ENCODE measurements around the gene ZNF749. TPM values are rescaled to one million over a fixed set of nuclear protein-coding genes. Genes with fewer than 3 reads are reported as not detected.

ZNF749 gene
- total and polyA plus RNA-seq, 2 experiments from 2014 or later, result 11.8 to 28.8 TPM

DNA sequence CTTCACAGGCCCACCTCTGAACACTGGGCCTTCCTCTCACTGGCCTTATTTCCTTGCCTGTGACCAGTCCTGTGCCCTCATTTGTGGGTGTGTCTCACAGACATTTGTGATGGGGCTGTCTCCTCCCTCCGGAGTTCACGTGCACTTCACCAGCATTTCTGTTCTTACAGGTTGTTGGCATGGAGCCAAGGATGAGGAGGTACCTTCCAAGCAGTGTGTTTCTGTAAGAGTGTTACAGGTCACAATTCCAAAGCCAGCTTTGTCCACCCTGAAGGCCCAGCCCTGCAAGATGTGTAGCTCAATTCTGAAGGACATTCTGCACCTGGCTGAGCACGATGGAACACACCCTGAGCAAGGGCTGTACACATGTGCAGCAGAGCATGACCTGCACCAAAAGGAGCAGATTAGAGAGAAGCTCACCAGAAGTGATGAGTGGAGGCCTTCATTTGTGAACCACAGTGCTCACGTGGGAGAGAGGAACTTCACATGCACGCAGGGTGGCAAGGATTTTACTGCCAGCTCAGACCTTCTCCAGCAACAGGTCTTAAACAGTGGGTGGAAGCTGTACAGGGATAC is 8.1 kb downstream of the ZNF749 start:
- Histone ChIP-seq H3K4me3 (no peak overlapping the region), H3K27me3 (no peaks in the 10 kb centered on the region)
- TF ChIP-seq, protein P1, sequence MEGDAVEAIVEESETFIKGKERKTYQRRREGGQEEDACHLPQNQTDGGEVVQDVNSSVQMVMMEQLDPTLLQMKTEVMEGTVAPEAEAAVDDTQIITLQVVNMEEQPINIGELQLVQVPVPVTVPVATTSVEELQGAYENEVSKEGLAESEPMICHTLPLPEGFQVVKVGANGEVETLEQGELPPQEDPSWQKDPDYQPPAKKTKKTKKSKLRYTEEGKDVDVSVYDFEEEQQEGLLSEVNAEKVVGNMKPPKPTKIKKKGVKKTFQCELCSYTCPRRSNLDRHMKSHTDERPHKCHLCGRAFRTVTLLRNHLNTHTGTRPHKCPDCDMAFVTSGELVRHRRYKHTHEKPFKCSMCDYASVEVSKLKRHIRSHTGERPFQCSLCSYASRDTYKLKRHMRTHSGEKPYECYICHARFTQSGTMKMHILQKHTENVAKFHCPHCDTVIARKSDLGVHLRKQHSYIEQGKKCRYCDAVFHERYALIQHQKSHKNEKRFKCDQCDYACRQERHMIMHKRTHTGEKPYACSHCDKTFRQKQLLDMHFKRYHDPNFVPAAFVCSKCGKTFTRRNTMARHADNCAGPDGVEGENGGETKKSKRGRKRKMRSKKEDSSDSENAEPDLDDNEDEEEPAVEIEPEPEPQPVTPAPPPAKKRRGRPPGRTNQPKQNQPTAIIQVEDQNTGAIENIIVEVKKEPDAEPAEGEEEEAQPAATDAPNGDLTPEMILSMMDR (IDR thresholded peaks at IDR 0.05; ENCODE audit: low read depth, low read length), result no peak

GRCh38 chr19:57452307-57452706 is 17.2 kb downstream of the ZNF749 start:
- DNase-seq (ENCODE audit: low read depth in 1 of 2, low spot score in 1 of 2), result no peak
- Histone ChIP-seq H3K27me3 (no peaks in the 10 kb centered on the region), H3K27ac (no peak overlapping the region), H3K4me1 (ENCODE audit: low read depth) (no peaks in the 10 kb centered on the region), H3K36me3 (peaks cover 4% of the 10 kb centered on the region), H3K9me3 (ENCODE audit: low read depth) (no peaks in the 10 kb centered on the region), H3K4me3 (no peak overlapping the region)
- TF ChIP-seq, protein P1 (IDR thresholded peaks at IDR 0.05; ENCODE audit: low read depth, low read length), result no peak

More for the DNA sequence above, 8.1 kb downstream of the ZNF749 start:
- no peak for DNase-seq (ENCODE audit: low read depth in 1 of 2, low spot score in 1 of 2)
- Histone ChIP-seq H3K9me3 (ENCODE audit: low read depth) (no peaks in the 10 kb centered on the region), H3K27ac (peak overlapping the region; percentile 68), H3K36me3 (no peaks in the 10 kb centered on the region), H3K4me1 (ENCODE audit: low read depth) (peaks cover 8% of the 10 kb centered on the region)

DNA sequence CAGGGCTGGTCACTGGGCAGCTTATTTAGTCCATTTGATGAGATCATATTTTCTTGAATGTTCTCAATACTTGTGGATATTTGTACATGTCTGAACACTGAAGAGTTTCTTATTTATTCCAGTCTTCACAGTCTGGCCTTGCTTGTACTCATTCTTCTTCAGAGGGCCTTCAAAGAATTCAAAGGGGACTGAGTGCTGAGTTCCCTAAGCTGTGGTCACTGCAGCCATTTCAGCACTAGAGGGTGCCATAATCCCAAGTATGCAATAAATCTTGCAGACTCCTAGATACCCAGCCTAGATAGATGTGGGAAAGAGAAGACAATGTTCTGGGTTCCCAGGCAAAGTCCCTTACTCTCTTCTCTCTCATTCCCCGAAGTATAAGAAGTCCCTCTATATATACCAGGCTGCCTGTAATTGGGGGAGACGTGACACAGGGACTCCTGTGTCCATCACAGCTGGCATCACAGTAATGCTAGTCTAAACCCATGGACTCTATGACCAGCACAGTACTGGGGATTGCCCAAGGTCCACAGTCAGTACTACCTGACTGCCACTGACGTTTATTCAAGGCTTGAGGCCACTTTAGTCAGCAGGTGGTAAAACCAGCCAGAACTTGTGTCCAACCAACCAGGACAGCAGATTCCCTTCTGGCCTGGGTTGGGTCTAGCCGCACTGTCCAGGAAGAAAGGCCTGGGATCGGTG is 30.7 kb downstream of the ZNF749 start:
- H3K4me3 ChIP-seq, result no peak overlapping the region
- DNase-seq (ENCODE audit: low read depth in 1 of 2, low spot score in 1 of 2), result peak in 1 of 2 donors; percentile 40
- TF ChIP-seq, protein P1 (IDR thresholded peaks at IDR 0.05; ENCODE audit: low read depth, low read length), result peak; percentile 42
- no peaks in the 10 kb centered on the region for H3K27me3 ChIP-seq
- no peaks in the 10 kb centered on the region for H3K4me1 ChIP-seq (ENCODE audit: low read depth)
- H3K9me3 ChIP-seq (ENCODE audit: low read depth), result peaks cover 2% of the 10 kb centered on the region
- H3K27ac ChIP-seq, result no peak overlapping the region
- H3K36me3 ChIP-seq, result no peaks in the 10 kb centered on the region

DNA sequence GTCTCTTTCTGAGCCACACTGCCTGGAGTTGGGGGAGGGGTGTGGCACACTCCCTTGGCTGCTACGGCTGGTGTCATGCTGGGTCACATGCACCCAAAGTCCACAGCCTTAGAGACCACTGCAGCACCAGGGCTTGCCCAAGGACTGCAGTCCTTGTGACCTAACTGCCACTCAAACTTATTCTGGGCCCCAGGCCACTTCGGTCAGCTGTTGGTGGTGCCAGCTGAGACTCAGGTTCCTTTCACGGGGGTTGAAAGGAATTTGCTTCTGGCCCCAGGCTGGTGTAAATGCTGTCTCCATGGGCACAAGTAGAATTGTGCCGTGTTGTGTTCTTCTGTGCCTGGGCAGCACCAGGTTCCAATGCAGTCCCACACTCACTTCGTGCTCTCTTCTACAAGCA is 31.4 kb downstream of the ZNF749 start:
- Histone ChIP-seq H3K9me3 (ENCODE audit: low read depth) (peaks cover 5% of the 10 kb centered on the region), H3K4me3 (no peak overlapping the region), H3K36me3 (no peaks in the 10 kb centered on the region), H3K4me1 (ENCODE audit: low read depth) (no peaks in the 10 kb centered on the region), H3K27ac (no peak overlapping the region), H3K27me3 (no peaks in the 10 kb centered on the region)
- TF ChIP-seq, protein P1 (IDR thresholded peaks at IDR 0.05; ENCODE audit: low read depth, low read length), result no peak
- no peak for DNase-seq (ENCODE audit: low read depth in 1 of 2, low spot score in 1 of 2)

DNA sequence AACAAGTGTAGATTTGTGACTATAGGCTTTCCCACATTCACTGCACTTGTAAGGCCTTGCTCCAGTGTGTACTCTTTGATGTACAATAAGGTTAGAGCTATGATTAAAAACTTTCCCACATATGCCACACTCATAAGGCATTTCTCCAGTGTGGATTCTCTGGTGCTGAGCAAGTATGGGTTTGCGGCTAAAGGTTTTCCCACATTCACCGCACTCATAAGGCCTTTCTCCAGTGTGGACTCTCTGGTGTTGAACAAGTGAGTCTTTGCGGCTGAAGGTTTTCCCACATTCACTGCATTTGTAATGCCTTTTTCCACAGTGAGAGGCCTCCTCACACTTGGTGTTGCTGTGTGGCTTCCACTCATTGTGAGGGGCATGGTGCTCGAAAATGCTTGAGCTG is 38.5 kb downstream of the ZNF749 start:
- Histone ChIP-seq H3K4me1 (ENCODE audit: low read depth) (no peaks in the 10 kb centered on the region), H3K36me3 (peaks cover 23% of the 10 kb centered on the region), H3K27me3 (no peaks in the 10 kb centered on the region), H3K4me3 (no peak overlapping the region), H3K9me3 (ENCODE audit: low read depth) (peaks cover 19% of the 10 kb centered on the region), H3K27ac (no peak overlapping the region)
- DNase-seq (ENCODE audit: low read depth in 1 of 2, low spot score in 1 of 2), result peak in 1 of 2 donors; percentile 10
- TF ChIP-seq, protein P1 (IDR thresholded peaks at IDR 0.05; ENCODE audit: low read depth, low read length), result no peak

Data from cardiac muscle cell (in vitro differentiated cells and primary cell).